Uterus (tissue), 2 donors: Measurements from ENCODE around the gene OTUD5.

ENCODE experiments used
- CTCF ChIP-seq, 4 experiments: fragments of 200-600 bp in 2 of 4; fragments of 450-650 bp in 2 of 4; sonication (generic) in 2 of 4; IDR thresholded peaks; one replicate each; pipeline ENCODE4 v1.5.1; 2016 to 2019; ENCODE audit warnings: antibody characterized with exemption in 4 of 4, mild to moderate bottlenecking in 2 of 4, moderate library complexity in 1 of 4
- POLR2A ChIP-seq, 2 donors: fragments of 450-650 bp; IDR thresholded peaks; one replicate each; pipeline ENCODE4 v1.6.1; 2016; ENCODE audit warnings: antibody characterized with exemption in 2 of 2, mild to moderate bottlenecking in 1 of 2, moderate library complexity in 1 of 2

GRCh38 chrX:48935301-48935670 is 22.1 kb downstream of the OTUD5 start:
- TF ChIP-seq CTCF (IDR thresholded peaks at IDR 0.05) (no peak), POLR2A (IDR thresholded peaks at IDR 0.05) (no peak)
